Measurements from ENCODE around the gene ZBTB1. TPM values are rescaled to one million over a fixed set of nuclear protein-coding genes. Genes with fewer than 3 reads are reported as not detected.

The ZBTB1 gene
- total RNA-seq, 4 donors from 2014 or later, result 17.8 to 41.8 (median 23.9) TPM

DNA sequence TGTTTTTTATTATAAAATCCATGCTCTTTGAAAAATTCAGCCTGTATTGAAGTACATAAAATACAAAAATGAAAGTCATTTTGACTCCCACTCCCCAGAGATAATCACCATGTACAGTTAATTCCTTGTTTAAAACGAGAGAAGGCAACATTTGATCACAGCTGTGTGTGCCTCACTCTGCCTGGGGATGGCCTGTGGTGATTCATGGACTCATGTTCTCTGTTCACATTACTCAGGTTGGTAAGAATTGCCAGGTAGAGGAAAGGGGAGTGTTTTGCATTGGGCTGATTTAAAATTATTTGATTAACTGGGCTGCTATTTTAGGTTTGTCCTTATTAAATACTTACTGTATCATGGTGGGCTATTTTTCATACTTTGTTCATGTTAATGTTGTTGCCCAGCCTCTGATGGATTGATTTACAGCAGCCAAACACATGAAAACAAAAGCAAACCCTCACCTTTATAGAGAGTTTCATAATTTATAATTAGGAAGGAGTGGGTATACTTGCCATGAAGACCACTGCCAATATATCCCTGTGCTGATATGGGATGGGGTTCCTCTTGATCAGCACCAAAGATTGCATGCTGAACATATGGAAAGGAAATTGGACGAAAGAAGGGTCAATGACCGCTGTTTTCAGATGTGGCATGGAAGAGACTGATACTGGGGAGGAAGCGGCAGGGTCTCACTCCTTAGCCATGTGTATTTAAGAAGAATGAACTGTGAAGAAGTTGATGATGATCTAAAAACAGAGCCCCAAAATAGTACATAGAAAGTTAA lies 3.0 kb downstream of the ZBTB1 start:
- no peak for DNase-seq
- intact Hi-C loops (cut with DNase I), result no loop called here
- Histone ChIP-seq H3K27me3 (no peaks in the 10 kb centered on the region), H3K27ac (peak overlapping the region in 3 of 4 donors; percentile 99 to 100 (median 99)), H3K4me1 (peaks cover 38 to 76% (median 38%) of the 10 kb centered on the region in 3 donors), H3K36me3 (no peaks in the 10 kb centered on the region), H3K4me3 (no peak overlapping the region), H3K9me3 (no peaks in the 10 kb centered on the region)
- WGBS, 2 donors, result 52 to 62% methylated on average over 4 of the region's 4 CpGs
- TF ChIP-seq POLR2A (IDR thresholded peaks at IDR 0.05), result no peak
- TF ChIP-seq, protein P1, sequence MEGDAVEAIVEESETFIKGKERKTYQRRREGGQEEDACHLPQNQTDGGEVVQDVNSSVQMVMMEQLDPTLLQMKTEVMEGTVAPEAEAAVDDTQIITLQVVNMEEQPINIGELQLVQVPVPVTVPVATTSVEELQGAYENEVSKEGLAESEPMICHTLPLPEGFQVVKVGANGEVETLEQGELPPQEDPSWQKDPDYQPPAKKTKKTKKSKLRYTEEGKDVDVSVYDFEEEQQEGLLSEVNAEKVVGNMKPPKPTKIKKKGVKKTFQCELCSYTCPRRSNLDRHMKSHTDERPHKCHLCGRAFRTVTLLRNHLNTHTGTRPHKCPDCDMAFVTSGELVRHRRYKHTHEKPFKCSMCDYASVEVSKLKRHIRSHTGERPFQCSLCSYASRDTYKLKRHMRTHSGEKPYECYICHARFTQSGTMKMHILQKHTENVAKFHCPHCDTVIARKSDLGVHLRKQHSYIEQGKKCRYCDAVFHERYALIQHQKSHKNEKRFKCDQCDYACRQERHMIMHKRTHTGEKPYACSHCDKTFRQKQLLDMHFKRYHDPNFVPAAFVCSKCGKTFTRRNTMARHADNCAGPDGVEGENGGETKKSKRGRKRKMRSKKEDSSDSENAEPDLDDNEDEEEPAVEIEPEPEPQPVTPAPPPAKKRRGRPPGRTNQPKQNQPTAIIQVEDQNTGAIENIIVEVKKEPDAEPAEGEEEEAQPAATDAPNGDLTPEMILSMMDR (IDR thresholded peaks at IDR 0.05), result no peak

DNA sequence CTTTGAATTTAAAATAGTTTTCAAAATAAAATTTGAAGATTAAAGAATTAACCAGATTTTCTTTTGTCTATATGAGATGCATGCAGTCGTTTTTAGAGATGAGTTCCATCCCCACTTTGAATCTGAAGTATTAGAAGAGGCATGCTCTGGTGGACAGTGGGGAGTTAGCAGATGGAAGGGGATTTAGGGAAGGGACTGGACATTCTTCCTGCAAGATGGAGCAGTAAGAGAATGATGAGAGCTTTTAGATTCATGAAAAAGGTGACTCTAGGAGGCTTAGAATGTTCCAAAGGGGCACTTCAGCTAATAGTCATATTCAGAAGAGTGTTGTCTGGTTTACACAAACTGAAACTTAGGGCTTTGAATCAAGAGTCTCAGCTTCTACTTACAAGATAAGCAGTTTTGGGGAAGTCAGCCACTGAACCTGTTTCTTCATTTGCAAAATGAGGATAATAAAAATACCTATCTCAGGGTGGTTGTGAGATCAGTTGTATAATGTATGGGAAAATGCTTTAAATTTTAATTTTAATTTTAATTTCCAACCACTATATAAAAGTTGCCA lies 3.7 kb downstream of the ZBTB1 start:
- no peaks in the 10 kb centered on the region for H3K36me3 ChIP-seq
- WGBS, 2 donors, result 21 to 29% methylated on average over 1 of the region's 1 CpG
- intact Hi-C loops (cut with DNase I), result no loop called here
- peaks cover 32 to 79% (median 37%) of the 10 kb centered on the region in 3 donors for H3K4me1 ChIP-seq
- H3K27me3 ChIP-seq, result no peaks in the 10 kb centered on the region
- H3K9me3 ChIP-seq, result no peaks in the 10 kb centered on the region
- DNase-seq, result no peak
- TF ChIP-seq, protein P1 (IDR thresholded peaks at IDR 0.05), result no peak
- no peak for TF ChIP-seq POLR2A (IDR thresholded peaks at IDR 0.05)
- H3K4me3 ChIP-seq, result no peak overlapping the region
- H3K27ac ChIP-seq, result peak overlapping the region in 2 of 4 donors; percentile 70 to 100

DNA sequence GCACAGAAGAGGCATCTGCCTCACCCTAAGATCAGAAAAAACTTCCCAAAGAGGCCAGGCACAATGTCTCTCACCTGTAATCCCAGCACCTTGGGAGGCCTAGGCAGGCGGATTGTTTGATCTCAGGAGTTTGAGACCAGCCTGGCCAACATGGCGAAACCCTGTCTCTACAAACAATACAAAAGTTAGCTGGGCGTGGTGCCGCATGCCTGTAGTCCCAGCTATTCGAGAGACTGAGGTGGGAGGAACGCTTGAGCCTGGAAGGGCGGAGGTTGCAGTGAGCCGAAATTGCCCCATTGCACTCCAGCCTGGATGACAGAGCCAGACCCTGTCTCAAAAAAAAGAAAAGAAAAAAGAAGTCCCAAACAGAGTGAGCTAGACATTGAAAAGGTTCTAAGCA lies 4.5 kb downstream of the ZBTB1 start:
- Histone ChIP-seq H3K36me3 (no peaks in the 10 kb centered on the region), H3K27ac (peak overlapping the region in 3 of 4 donors; percentile 17 to 70 (median 69))

DNA sequence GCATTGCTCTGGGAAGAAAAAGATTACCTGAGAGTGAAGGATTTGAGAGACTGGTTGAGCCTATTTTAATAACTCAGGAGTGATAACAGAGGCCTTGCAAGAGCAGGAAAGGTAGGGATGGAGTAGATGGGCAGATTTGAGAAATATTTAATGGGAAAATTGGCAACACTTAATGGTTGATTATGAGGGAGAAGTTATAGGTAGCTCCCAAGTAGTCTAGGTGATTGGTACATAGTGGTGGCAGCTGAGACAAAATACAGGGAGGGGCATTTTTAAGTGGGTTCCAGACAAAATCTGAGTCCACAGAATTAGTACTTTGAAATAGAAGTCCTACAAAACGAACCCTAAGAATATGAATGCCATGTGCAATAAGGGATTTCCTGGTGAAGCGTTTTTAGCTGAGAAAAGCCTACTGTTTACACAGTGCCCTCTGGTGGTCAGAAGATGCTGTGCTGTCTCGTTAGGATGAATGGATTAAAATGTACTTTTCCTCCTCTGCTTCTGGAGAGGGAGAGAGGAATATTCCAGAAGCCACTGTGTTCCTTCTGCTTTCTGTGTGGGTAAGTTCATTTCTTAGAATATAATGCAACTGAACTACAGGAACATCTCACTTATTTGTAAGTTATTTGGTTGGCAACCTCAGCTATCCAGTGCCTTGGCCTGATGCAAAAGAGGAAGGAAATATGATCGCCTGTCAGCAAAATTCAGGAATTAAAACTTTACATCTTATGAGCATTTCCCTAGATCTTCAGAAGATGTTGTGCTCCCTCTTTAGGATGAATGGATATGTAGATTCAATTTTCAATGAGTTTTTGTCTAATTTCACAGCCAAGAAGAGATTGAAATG lies 6.5 kb downstream of the ZBTB1 start:
- H3K9me3 ChIP-seq, result no peaks in the 10 kb centered on the region
- no peaks in the 10 kb centered on the region for H3K36me3 ChIP-seq
- TF ChIP-seq, protein P1 (IDR thresholded peaks at IDR 0.05), result peak; percentile 83 to 92 (median 88)
- TF ChIP-seq POLR2A (IDR thresholded peaks at IDR 0.05), result no peak
- 11 to 19% methylated on average over 4 of the region's 4 CpGs for WGBS, 2 donors
- peaks cover 34 to 99% (median 44%) of the 10 kb centered on the region in 3 donors for H3K4me1 ChIP-seq
- DNase-seq, result no peak
- H3K27me3 ChIP-seq, result no peaks in the 10 kb centered on the region
- intact Hi-C loops (cut with DNase I), result no loop called here
- H3K4me3 ChIP-seq, result no peak overlapping the region
- peak overlapping the region in 3 of 4 donors; percentile 35 to 69 (median 67) for H3K27ac ChIP-seq

More for the DNA sequence above, 4.5 kb downstream of the ZBTB1 start:
- no peak for DNase-seq
- no peaks in the 10 kb centered on the region for H3K27me3 ChIP-seq
- 45 to 52% methylated on average over 5 to 8 of the region's 8 CpGs for WGBS, 2 donors
- peaks cover 32 to 86% (median 41%) of the 10 kb centered on the region in 3 donors for H3K4me1 ChIP-seq
- H3K4me3 ChIP-seq, result no peak overlapping the region
- no peak for TF ChIP-seq POLR2A (IDR thresholded peaks at IDR 0.05)
- TF ChIP-seq, protein P1 (IDR thresholded peaks at IDR 0.05), result no peak
- no peaks in the 10 kb centered on the region for H3K9me3 ChIP-seq
- intact Hi-C loops (cut with DNase I), result no loop called here
